T-helper 17 cell (primary cell): ENCODE data around the gene ASPDH. TPM values are rescaled to one million over a fixed set of nuclear protein-coding genes. Genes with fewer than 3 reads are reported as not detected.
"Not testable (repeated sequence)": the region's sequence is repeated elsewhere in the genome, so short reads cannot be mapped to it uniquely, and the experiment has no call there.

Experiments
- ATAC-seq: fragments of 150-1000 bp; cut with Tn5 transposase; 2 replicates; pipeline ENCODE4 v1.10.0; 2021; ENCODE audit warnings: mild to moderate bottlenecking, moderate library complexity
- DNase-seq, 3 donors: peaks; one replicate each; pipeline versions ENCODE4 v3.0.0 to v3.0.0-alpha.2; 2020 to 2021
- H3K9me3 ChIP-seq: one replicate; pipeline ENCODE4 v1.7.0; 2013; ENCODE audit warnings: low read length, mild to moderate bottlenecking; ENCODE audit not compliant: control insufficient read depth, poor library complexity, severe bottlenecking
- H3K27ac Mint-ChIP-seq: one replicate; pipeline ENCODE4 v1.8.0; 2022; ENCODE audit warnings: mild to moderate bottlenecking, moderate library complexity, mixed read lengths
- H3K27me3 Mint-ChIP-seq: one replicate; pipeline ENCODE4 v1.8.0; 2022; ENCODE audit warnings: mixed read lengths
- H3K36me3 Mint-ChIP-seq: one replicate; pipeline ENCODE4 v1.8.0; 2022; ENCODE audit warnings: low read depth, mixed read lengths
- H3K4me1 Mint-ChIP-seq: one replicate; pipeline ENCODE4 v1.8.0; 2022; ENCODE audit warnings: mild to moderate bottlenecking, mixed read lengths
- H3K4me3 Mint-ChIP-seq: one replicate; pipeline ENCODE4 v1.8.0; 2022; ENCODE audit warnings: mild to moderate bottlenecking, moderate library complexity, mixed read lengths
- total RNA-seq, 4 donors: library from RNA in 2 of 4; stranded (reverse) in 2 of 4; gene quantifications; one replicate each; pipeline ENCODE4 v1.2.3 and lab custom pipeline; 2022 to 2026

The ASPDH gene
- total RNA-seq, 2 donors from 2014 or later = not detected

GRCh38 chr19:50536662-50537305 is 23.1 kb upstream of the ASPDH start:
- Mint-ChIP-seq H3K4me1 (no peaks in the 10 kb centered on the region), H3K4me3 (no peak overlapping the region), H3K27ac (no peak overlapping the region), H3K36me3 (no peaks in the 10 kb centered on the region), H3K27me3 (peaks cover 24% of the 10 kb centered on the region)
- no peak for DNase-seq
- no peaks in the 10 kb centered on the region for H3K9me3 ChIP-seq
- no peak for ATAC-seq

GRCh38 chr19:50535672-50536187 is 22.0 kb upstream of the ASPDH start:
- no peak overlapping the region for H3K4me3 Mint-ChIP-seq
- peaks cover 29% of the 10 kb centered on the region for H3K27me3 Mint-ChIP-seq
- H3K4me1 Mint-ChIP-seq = no peaks in the 10 kb centered on the region
- ATAC-seq (no peak), DNase-seq (no peak)
- H3K36me3 Mint-ChIP-seq = no peaks in the 10 kb centered on the region
- H3K9me3 ChIP-seq = no peaks in the 10 kb centered on the region
- no peak overlapping the region for H3K27ac Mint-ChIP-seq

- Mint-ChIP-seq H3K4me1 (no peaks in the 10 kb centered on the region), H3K27me3 (peaks cover 29% of the 10 kb centered on the region), H3K27ac (no peak overlapping the region), H3K36me3 (no peaks in the 10 kb centered on the region), H3K4me3 (no peak overlapping the region)
- H3K9me3 ChIP-seq = no peaks in the 10 kb centered on the region
- DNase-seq = no peak
- ATAC-seq = no peak
Measured at GRCh38 chr19:50534478-50534877, 20.8 kb upstream of the ASPDH start.

DNA sequence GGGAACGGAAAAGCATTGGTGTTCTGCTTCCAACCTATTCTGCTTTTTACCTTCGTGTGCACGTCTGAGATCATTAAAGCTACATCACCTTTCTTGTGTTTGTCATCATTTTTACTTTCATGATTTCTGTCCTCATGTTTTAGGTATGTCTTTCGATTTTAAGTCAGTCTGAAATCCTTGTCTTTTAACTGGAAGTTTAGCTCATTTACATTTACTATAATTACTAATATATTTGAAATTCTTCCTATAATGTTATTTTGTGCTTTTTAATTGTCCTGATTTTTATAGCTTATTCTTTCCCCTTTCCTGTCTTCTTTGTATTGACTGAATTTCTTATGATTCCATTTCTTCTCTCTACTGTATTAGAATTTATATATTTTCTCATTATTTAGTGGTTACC is 19.2 kb upstream of the ASPDH start:
- Mint-ChIP-seq H3K4me1 (no peaks in the 10 kb centered on the region), H3K4me3 (no peak overlapping the region), H3K27me3 (peaks cover 33% of the 10 kb centered on the region), H3K36me3 (no peaks in the 10 kb centered on the region), H3K27ac (no peak overlapping the region)
- no peak for ATAC-seq
- DNase-seq = no peak
- H3K9me3 ChIP-seq = no peaks in the 10 kb centered on the region

DNA sequence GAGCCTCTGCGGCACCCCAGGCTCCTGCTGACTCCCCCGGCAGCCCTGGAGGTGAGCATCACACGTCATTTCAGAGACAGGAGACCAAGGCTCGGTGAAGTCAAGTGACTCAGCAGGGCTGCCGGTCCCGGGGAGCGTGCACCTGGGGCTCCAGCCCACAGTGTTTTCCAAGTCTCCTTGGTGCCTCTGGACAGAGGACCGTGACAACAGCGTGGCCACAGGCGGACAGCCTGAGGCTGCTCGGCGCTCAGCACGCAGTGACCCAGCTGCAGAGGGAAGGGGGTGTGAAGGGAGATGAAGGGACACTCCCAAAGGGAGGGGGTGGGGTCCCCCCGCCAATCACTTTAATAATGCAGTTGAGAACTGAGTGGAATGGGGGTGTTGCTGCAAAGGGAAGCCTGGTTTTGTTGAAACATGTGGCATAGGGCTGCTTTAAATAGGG is 17.5 kb upstream of the ASPDH start:
- Mint-ChIP-seq H3K4me3 (no peak overlapping the region), H3K27me3 (peaks cover 26% of the 10 kb centered on the region), H3K4me1 (no peaks in the 10 kb centered on the region), H3K27ac (no peak overlapping the region), H3K36me3 (no peaks in the 10 kb centered on the region)
- ATAC-seq (no peak), DNase-seq (no peak)
- no peaks in the 10 kb centered on the region for H3K9me3 ChIP-seq

DNA sequence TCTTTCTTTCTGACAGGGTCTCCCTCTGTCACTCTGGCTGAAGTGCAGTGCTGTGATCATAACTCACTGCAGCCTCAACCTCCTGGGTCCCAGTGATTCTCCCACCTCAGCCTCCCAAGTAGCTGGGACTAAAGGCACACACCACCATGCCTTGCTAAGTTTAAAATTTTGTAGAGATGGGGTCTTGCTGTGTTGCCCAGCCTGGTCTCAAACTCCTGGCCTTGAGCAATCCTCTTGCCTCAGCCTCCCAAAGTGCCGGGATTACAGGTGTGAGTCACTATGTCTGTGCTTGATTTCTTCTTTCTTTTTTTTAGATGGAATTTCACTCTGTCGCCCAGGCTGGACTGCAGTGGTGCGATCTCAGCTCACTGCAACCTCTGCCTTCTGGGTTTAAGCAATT is 14.3 kb upstream of the ASPDH start:
- H3K36me3 Mint-ChIP-seq, ATAC-seq, H3K27ac Mint-ChIP-seq, H3K4me3 Mint-ChIP-seq, H3K4me1 Mint-ChIP-seq, DNase-seq, H3K9me3 ChIP-seq: not testable (repeated sequence)
- H3K27me3 Mint-ChIP-seq = peaks cover 26% of the 10 kb centered on the region

DNA sequence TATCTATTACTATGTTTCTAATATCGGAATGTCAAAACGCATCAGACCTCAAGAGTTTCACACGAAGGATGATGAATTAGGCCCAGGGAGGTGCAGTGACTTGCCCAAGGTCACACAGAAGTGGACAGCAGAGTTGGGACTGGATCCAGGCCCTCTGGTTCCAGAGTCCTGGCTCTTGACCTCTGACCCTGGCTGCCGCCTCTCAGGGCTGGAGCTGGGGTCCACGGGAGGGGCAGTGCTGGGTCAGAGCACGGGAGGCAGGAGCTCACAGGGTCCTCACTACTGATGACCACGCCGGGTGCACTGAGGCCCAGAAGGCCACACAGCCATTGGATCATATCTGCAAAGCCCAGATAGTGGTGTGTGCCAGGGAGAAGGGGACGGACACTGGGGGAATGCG is 9.2 kb upstream of the ASPDH start:
- Mint-ChIP-seq H3K4me1 (no peaks in the 10 kb centered on the region), H3K27ac (no peak overlapping the region), H3K4me3 (no peak overlapping the region), H3K36me3 (no peaks in the 10 kb centered on the region), H3K27me3 (peaks cover 8% of the 10 kb centered on the region)
- no peaks in the 10 kb centered on the region for H3K9me3 ChIP-seq
- ATAC-seq (no peak), DNase-seq (no peak)

DNA sequence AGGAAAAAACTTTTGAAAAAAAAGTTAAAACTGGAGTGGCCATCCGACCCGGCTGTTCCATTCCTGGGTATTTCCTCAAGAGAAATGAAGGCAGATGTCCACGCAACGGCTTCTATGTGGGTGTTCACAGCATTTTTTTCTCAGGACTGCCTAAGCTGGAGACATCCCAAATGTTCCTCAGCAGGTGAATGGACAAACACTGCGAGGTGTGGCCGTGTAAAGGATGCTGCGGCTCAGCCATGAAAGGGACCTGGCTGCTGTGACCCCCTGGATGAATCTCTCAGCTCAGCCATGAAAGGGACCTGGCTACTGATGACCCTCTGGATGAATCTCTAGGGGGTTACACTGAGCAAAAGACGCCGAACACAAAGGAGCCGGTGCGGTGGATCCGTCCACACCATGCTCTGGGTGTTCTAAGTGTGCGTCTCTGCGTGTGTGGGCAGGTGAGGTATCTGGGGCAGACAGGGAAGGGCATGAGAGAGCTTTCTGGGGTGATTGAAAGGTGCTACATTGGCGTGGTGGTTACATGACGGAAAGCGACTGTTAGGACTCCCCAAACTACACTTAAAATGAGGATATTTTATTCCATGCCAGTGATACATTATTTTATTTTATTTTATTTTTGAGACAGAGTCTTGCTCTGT is 7.2 kb upstream of the ASPDH start:
- peaks cover 4% of the 10 kb centered on the region for H3K27me3 Mint-ChIP-seq
- DNase-seq = no peak
- no peak for ATAC-seq
- no peak overlapping the region for H3K4me3 Mint-ChIP-seq
- H3K4me1 Mint-ChIP-seq = no peaks in the 10 kb centered on the region
- no peaks in the 10 kb centered on the region for H3K9me3 ChIP-seq
- no peak overlapping the region for H3K27ac Mint-ChIP-seq
- no peaks in the 10 kb centered on the region for H3K36me3 Mint-ChIP-seq

- Mint-ChIP-seq H3K27me3 (peaks cover 4% of the 10 kb centered on the region), H3K4me3 (no peak overlapping the region), H3K27ac (no peak overlapping the region), H3K4me1 (peaks cover 2% of the 10 kb centered on the region), H3K36me3 (no peaks in the 10 kb centered on the region)
- H3K9me3 ChIP-seq = no peaks in the 10 kb centered on the region
- DNase-seq = no peak
- ATAC-seq = no peak
Measured at GRCh38 chr19:50519006-50519575, 5.4 kb upstream of the ASPDH start.

DNA sequence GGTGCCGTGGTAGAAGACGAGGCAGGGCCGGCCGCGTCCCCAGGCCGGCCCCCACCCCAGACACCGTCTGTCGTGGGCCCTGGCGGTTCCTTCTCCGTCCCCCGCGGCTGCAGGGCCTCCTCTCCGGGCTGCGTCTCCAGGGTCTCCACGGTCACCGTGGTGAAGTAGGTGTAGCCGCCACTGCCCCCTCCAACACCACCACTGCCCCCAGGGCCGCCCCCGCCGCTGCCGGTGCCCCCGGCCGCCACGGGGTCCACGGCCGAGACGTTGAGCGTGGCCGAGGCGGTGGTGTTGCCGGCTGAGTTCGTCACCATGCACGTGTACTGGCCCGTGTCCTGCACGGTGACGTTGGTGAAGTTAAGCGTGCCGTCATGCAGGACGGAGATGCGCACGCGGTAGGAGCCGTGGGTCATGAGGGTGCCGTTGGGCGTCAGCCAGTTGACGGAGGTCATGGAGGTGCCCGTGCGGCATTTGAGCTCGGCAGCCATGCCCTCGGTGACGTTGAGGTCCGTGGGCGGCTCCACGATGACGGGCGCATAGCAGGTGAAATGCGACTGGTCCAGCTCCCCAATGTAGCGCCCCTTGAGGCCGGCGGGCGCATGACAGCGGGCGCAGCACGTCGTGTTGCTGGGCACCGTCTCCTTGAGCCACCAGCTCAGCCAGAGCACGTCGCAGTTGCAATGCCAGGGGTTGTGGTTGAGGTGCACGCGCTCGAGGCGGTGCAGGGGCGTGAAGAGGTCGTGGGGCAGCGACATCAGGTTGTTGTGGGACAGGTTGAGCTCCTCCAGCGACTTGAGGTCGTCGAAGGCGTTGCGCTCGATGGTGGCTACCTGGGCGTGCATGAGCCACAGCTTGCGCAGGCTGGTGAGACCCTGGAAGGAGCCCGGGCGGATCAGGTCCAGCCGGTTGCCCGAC is 4.6 kb upstream of the ASPDH start:
- H3K4me3 Mint-ChIP-seq = no peak overlapping the region
- H3K36me3 Mint-ChIP-seq = no peaks in the 10 kb centered on the region
- ATAC-seq (no peak), DNase-seq (no peak)
- H3K4me1 Mint-ChIP-seq = peaks cover 3% of the 10 kb centered on the region
- H3K27me3 Mint-ChIP-seq = peaks cover 4% of the 10 kb centered on the region
- H3K27ac Mint-ChIP-seq = no peak overlapping the region
- H3K9me3 ChIP-seq = no peaks in the 10 kb centered on the region

GRCh38 chr19:50517704-50518075 is 4.0 kb upstream of the ASPDH start:
- Mint-ChIP-seq H3K36me3 (no peaks in the 10 kb centered on the region), H3K4me1 (peaks cover 4% of the 10 kb centered on the region), H3K4me3 (no peak overlapping the region), H3K27me3 (peaks cover under 1% of the 10 kb centered on the region), H3K27ac (no peak overlapping the region)
- ATAC-seq = no peak
- no peaks in the 10 kb centered on the region for H3K9me3 ChIP-seq
- DNase-seq = no peak

DNA sequence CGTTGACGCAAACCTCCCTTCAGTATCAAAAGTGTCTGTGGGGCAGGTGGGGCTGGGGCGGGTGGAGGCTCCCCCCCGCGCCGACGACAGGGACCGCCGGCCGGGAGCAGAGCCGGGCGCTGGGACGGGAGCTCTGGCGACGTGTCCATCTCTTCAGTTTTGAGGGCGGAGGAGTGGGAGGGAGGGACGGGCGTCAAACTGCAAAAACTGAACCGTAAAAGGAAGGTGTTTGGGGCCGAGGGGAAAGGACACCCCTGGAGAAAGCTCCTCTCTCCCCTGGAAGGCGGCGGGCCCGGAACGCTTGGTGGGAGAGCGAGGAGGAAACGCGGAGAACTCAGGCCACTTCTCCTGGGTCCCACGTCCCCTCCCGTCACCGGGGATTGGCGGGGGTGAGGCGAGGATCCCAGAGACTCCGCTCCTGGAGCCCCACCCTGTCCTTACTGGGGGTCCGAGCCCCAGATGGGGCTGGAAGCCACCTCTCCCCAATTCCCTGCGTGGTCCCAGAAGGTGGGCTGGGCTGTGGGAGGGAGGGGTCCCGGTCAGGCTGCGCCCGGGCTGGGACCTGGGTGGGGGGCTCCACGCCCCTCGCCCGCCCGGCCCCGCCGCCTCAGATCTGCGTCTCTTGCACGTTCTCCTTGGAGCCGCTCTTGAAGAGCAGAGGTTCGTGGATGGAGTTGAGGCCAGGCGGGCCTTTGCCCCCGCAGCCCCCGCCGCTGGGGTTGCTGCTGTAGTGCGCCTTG is 3.4 kb upstream of the ASPDH start:
- Mint-ChIP-seq H3K36me3 (no peaks in the 10 kb centered on the region), H3K4me1 (peaks cover 4% of the 10 kb centered on the region), H3K4me3 (no peak overlapping the region), H3K27ac (no peak overlapping the region), H3K27me3 (no peaks in the 10 kb centered on the region)
- DNase-seq = no peak
- no peak for ATAC-seq
- H3K9me3 ChIP-seq = no peaks in the 10 kb centered on the region
